Measurements from ENCODE around the gene RERE.

RERE gene

DNA sequence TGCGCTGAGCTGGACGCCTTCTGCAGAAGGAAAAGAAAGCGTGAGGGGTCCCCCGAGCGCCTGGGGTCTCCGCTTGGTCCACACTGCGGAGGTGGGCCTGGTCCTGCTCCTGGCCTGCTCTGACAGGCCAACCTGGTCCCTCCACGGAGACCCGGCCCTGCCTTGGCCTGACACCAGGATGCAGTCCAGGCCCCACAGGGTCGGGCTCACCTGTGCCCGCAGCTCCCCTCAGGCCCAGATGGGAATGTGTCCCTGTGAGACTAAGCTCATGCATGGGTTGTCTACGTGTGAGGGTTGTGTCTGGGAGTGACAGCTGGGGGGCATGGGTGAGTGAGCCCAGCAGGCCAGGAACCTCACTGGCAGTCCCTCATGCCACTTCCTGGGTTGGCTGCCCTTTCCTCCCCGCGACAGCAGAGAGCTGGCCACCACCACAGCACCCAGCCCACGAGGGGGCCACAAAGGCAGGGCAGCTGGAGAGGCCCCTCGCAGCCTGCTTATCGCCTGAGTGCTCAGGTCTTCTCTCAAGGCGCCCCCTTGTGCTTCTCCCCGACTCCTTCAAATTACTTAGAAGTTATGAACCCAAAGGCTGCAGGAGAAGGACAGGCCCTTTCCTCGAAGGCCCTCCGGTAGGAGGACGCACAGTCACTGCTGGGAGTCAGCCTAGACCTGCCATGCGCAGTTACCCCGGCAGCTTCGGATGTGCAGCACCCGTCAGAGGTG is 458.4 kb downstream of the RERE start:
- no peak for TF ChIP-seq CTCF (IDR thresholded peaks at IDR 0.05; ENCODE audit: insufficient read depth, low read length, poor library complexity, severe bottlenecking)
- TF ChIP-seq EZH2phosphoT487 (conservative IDR thresholded peaks at IDR 0.05; ENCODE audit: low read length), result no peak
- Histone ChIP-seq H3K9ac (ENCODE audit: low read length) (no peak overlapping the region), H4K20me1 (ENCODE audit: low read depth, low read length) (no peaks in the 10 kb centered on the region), H3K9me2 (replicated peaks; ENCODE audit: insufficient read depth, low read length) (no peaks in the 10 kb centered on the region), H3K9me3 (ENCODE audit: insufficient read depth, low read length) (no peaks in the 10 kb centered on the region), H3K27me3 (ENCODE audit: low read length) (no peaks in the 10 kb centered on the region), H3K79me2 (ENCODE audit: insufficient read depth, low read length) (no peaks in the 10 kb centered on the region), H3K4me2 (ENCODE audit: low read depth, low read length, poor library complexity, severe bottlenecking) (no peak overlapping the region), H2AFZ (ENCODE audit: low read depth, low read length, severe bottlenecking) (no peak overlapping the region), H3K4me3 (ENCODE audit: insufficient read depth, low read length, poor library complexity, severe bottlenecking) (no peak overlapping the region), H3F3A (ENCODE audit: insufficient read depth) (peaks cover 8% of the 10 kb centered on the region; the same call in 1 of the 2 replicates), H3K36me3 (ENCODE audit: low read length) (peaks cover 11% of the 10 kb centered on the region; the same call in 1 of the 2 replicates), H3K27ac (ENCODE audit: low read depth, low read length) (no peak overlapping the region)

GRCh38 chr1:8358241-8358896 is 459.1 kb downstream of the RERE start:
- peaks cover 8% of the 10 kb centered on the region; the same call in 1 of the 2 replicates for H3F3A ChIP-seq (ENCODE audit: insufficient read depth)
- no peaks in the 10 kb centered on the region for H3K79me2 ChIP-seq (ENCODE audit: insufficient read depth, low read length)
- H3K9me3 ChIP-seq (ENCODE audit: insufficient read depth, low read length), result no peaks in the 10 kb centered on the region
- H3K9ac ChIP-seq (ENCODE audit: low read length), result no peak overlapping the region
- H4K20me1 ChIP-seq (ENCODE audit: low read depth, low read length), result no peaks in the 10 kb centered on the region
- H2AFZ ChIP-seq (ENCODE audit: low read depth, low read length, severe bottlenecking), result no peak overlapping the region
- no peak overlapping the region for H3K4me3 ChIP-seq (ENCODE audit: insufficient read depth, low read length, poor library complexity, severe bottlenecking)
- H3K27ac ChIP-seq (ENCODE audit: low read depth, low read length), result no peak overlapping the region
- peaks cover 11% of the 10 kb centered on the region; the same call in 1 of the 2 replicates for H3K36me3 ChIP-seq (ENCODE audit: low read length)
- no peaks in the 10 kb centered on the region for H3K27me3 ChIP-seq (ENCODE audit: low read length)
- no peaks in the 10 kb centered on the region for H3K9me2 ChIP-seq (replicated peaks; ENCODE audit: insufficient read depth, low read length)
- no peak overlapping the region for H3K4me2 ChIP-seq (ENCODE audit: low read depth, low read length, poor library complexity, severe bottlenecking)
- TF ChIP-seq CTCF (IDR thresholded peaks at IDR 0.05; ENCODE audit: insufficient read depth, low read length, poor library complexity, severe bottlenecking) (no peak), EZH2phosphoT487 (conservative IDR thresholded peaks at IDR 0.05; ENCODE audit: low read length) (no peak)

GRCh38 chr1:8357329-8358101 is 459.9 kb downstream of the RERE start:
- H3K36me3 ChIP-seq (ENCODE audit: low read length), result peaks cover 11% of the 10 kb centered on the region; the same call in 1 of the 2 replicates
- H3K79me2 ChIP-seq (ENCODE audit: insufficient read depth, low read length), result no peaks in the 10 kb centered on the region
- H3K9me2 ChIP-seq (replicated peaks; ENCODE audit: insufficient read depth, low read length), result no peaks in the 10 kb centered on the region
- TF ChIP-seq CTCF (IDR thresholded peaks at IDR 0.05; ENCODE audit: insufficient read depth, low read length, poor library complexity, severe bottlenecking) (no peak), EZH2phosphoT487 (conservative IDR thresholded peaks at IDR 0.05; ENCODE audit: low read length) (no peak)
- H3K27ac ChIP-seq (ENCODE audit: low read depth, low read length), result no peak overlapping the region
- H3K4me3 ChIP-seq (ENCODE audit: insufficient read depth, low read length, poor library complexity, severe bottlenecking), result no peak overlapping the region
- H3K27me3 ChIP-seq (ENCODE audit: low read length), result no peaks in the 10 kb centered on the region
- no peak overlapping the region for H3K4me2 ChIP-seq (ENCODE audit: low read depth, low read length, poor library complexity, severe bottlenecking)
- no peak overlapping the region for H2AFZ ChIP-seq (ENCODE audit: low read depth, low read length, severe bottlenecking)
- no peaks in the 10 kb centered on the region for H3K9me3 ChIP-seq (ENCODE audit: insufficient read depth, low read length)
- H3F3A ChIP-seq (ENCODE audit: insufficient read depth), result peaks cover 8% of the 10 kb centered on the region; the same call in 1 of the 2 replicates
- no peaks in the 10 kb centered on the region for H4K20me1 ChIP-seq (ENCODE audit: low read depth, low read length)
- no peak overlapping the region for H3K9ac ChIP-seq (ENCODE audit: low read length)

Data from SU-DHL-6 (cell line).